ENCODE data around the gene KRTAP4-11.

- TF ChIP-seq CTCF (IDR thresholded peaks at IDR 0.05; ENCODE audit: low read depth, low read length, poor library complexity, severe bottlenecking) (no peak), EZH2phosphoT487 (IDR thresholded peaks at IDR 0.05; ENCODE audit: borderline replicate concordance, low read length) (no peak)
These were observed 42.5 kb upstream of the KRTAP4-11 start, which contains the start of gene KRTAP4-4 for GRCh38 chr17:41160648-41161047.

Data from DOHH2 (cell line).